GM21526 (cell line): Measurements from ENCODE around the gene TSHZ2.

Experiments used
- ATAC-seq: cut with Tn5 transposase; IDR thresholded peaks from one replicate; pipeline ENCODE4 v1.9.1; 2021; ENCODE audit warnings: moderate library complexity; ENCODE audit not compliant: unreplicated experiment, low FRiP score

The TSHZ2 gene

GRCh38 chr20:53264604-53265003 lies 292.4 kb downstream of the TSHZ2 start:
- no peak for ATAC-seq

- ATAC-seq = no peak
Measured at GRCh38 chr20:53265304-53265875, 293.2 kb downstream of the TSHZ2 start.

GRCh38 chr20:53269380-53269779 lies 297.2 kb downstream of the TSHZ2 start:
- no peak for ATAC-seq

- ATAC-seq = no peak
Measured at GRCh38 chr20:53270792-53271375, 298.7 kb downstream of the TSHZ2 start.

GRCh38 chr20:53274365-53274764 lies 302.2 kb downstream of the TSHZ2 start:
- no peak for ATAC-seq

GRCh38 chr20:53274807-53275206 lies 302.6 kb downstream of the TSHZ2 start:
- no peak for ATAC-seq

- ATAC-seq = no peak
Measured at GRCh38 chr20:53276143-53276542, 304.0 kb downstream of the TSHZ2 start.

- ATAC-seq = no peak
Measured at GRCh38 chr20:53278555-53278954, 306.4 kb downstream of the TSHZ2 start.

GRCh38 chr20:53279735-53280134 lies 307.6 kb downstream of the TSHZ2 start:
- ATAC-seq = no peak

- no peak for ATAC-seq
Measured at GRCh38 chr20:53281557-53282117, 309.5 kb downstream of the TSHZ2 start.

- ATAC-seq = no peak
Measured at GRCh38 chr20:53282217-53282955, 310.2 kb downstream of the TSHZ2 start.

- ATAC-seq = no peak
Measured at GRCh38 chr20:53283011-53283410, 310.9 kb downstream of the TSHZ2 start.

GRCh38 chr20:53283597-53283996 lies 311.4 kb downstream of the TSHZ2 start:
- ATAC-seq = no peak

- no peak for ATAC-seq
Measured at GRCh38 chr20:53284256-53284655, 312.1 kb downstream of the TSHZ2 start.

- no peak for ATAC-seq
Measured at GRCh38 chr20:53284696-53285095, 312.5 kb downstream of the TSHZ2 start.

- no peak for ATAC-seq
Measured at GRCh38 chr20:53287357-53288042, 315.3 kb downstream of the TSHZ2 start.

GRCh38 chr20:53291548-53291947 lies 319.4 kb downstream of the TSHZ2 start:
- ATAC-seq = no peak

- no peak for ATAC-seq
Measured at GRCh38 chr20:53292347-53292746, 320.2 kb downstream of the TSHZ2 start.

- ATAC-seq = no peak
Measured at GRCh38 chr20:53294804-53295203, 322.6 kb downstream of the TSHZ2 start.

GRCh38 chr20:53296025-53296424 lies 323.9 kb downstream of the TSHZ2 start:
- no peak for ATAC-seq
